Endothelial cell of umbilical vein (primary cell): Measurements from ENCODE around the gene OSGEP. TPM values are rescaled to one million over a fixed set of nuclear protein-coding genes. Genes with fewer than 3 reads are reported as not detected.

Experiments used
- BruUV-seq: library from RNA; stranded (reverse); fragments of 400-500 nt; replicated peaks from 2 replicates; lab custom pipeline; 2021; lab: Mats Ljungman, UMichigan
- CTCF ChIA-PET: fragments of 300-600, 350-600 bp; sonication (Branson Sonifier 250); formaldehyde crosslinking; loops from one replicate; lab custom pipeline; 2021; ENCODE audit warnings: antibody characterized with exemption, inconsistent platforms; lab: Charles Lee
- POLR2A ChIA-PET: fragments of 300-600, 350-600 bp; sonication (Branson Sonifier 250); formaldehyde crosslinking; loops from one replicate; lab custom pipeline; 2021; ENCODE audit warnings: antibody characterized with exemption, inconsistent platforms; lab: Charles Lee
- DNase-seq: peaks from one replicate; pipeline ENCODE4 v3.0.0-alpha.2; 2011; ENCODE audit warnings: low read depth, low spot score
- FAIRE-seq: peaks from 2 replicates; lab custom pipeline; 2011; peaks lifted over from hg19 to GRCh38; lab: Jason Lieb, UNC
- H2AFZ ChIP-seq: 2 replicates; pipeline ENCODE4 v1.6.0; 2012; ENCODE audit warnings: low read depth, low read length, control low read depth, inconsistent platforms
- H3K27ac ChIP-seq: 2 replicates; pipeline ENCODE4 v1.5.1; 2011; ENCODE audit warnings: low read depth, mild to moderate bottlenecking, control low read depth, low read length, moderate library complexity; ENCODE audit not compliant: insufficient read depth
- H3K27me3 ChIP-seq, 2 experiments: 2 replicates each; pipeline versions ENCODE4 v1.6.0 to v1.6.1; 2011; ENCODE audit warnings: low read length in 2 of 2, mixed read lengths in 1 of 2; ENCODE audit not compliant: control insufficient read depth in 2 of 2, insufficient read depth in 2 of 2
- H3K36me3 ChIP-seq, 2 experiments: 2 replicates in 1 of 2; 3 replicates in 1 of 2; pipeline ENCODE4 v1.5.1; 2011; ENCODE audit warnings: low read length in 2 of 2, mild to moderate bottlenecking in 1 of 2, moderate library complexity in 1 of 2; ENCODE audit not compliant: control insufficient read depth in 2 of 2, insufficient read depth in 2 of 2; ENCODE audit errors: extremely low read depth in 1 of 2
- H3K4me1 ChIP-seq: 3 replicates; pipeline ENCODE4 v1.5.1; 2011; ENCODE audit warnings: mild to moderate bottlenecking, low read length; ENCODE audit not compliant: control insufficient read depth, insufficient read depth; ENCODE audit errors: extremely low read depth
- H3K4me2 ChIP-seq: 2 replicates; pipeline ENCODE4 v1.6.1; 2011; ENCODE audit warnings: low read length, control low read depth, mixed read lengths; ENCODE audit not compliant: insufficient read depth
- H3K4me3 ChIP-seq, 3 experiments: fragments of 200-600 bp in 1 of 3; sonication (generic), shearing (Covaris generic) in 1 of 3; replicated peaks in 1 of 3; 2 replicates each; pipeline ENCODE4 v1.5.1; 2011 to 2016; ENCODE audit warnings: control low read depth in 3 of 3, low read length in 3 of 3, mild to moderate bottlenecking in 2 of 3, inconsistent platforms in 1 of 3, low read depth in 1 of 3, moderate library complexity in 1 of 3; ENCODE audit not compliant: insufficient read depth in 1 of 3
- H3K79me2 ChIP-seq: 2 replicates; pipeline ENCODE4 v1.6.0; 2012; ENCODE audit warnings: low read length, inconsistent platforms; ENCODE audit not compliant: control insufficient read depth, insufficient read depth
- H3K9ac ChIP-seq: replicated peaks from 2 replicates; pipeline ENCODE3; 2011; ENCODE audit warnings: low read length, control low read depth; ENCODE audit not compliant: insufficient read depth; ENCODE audit errors: extremely low read depth
- H3K9me1 ChIP-seq: replicated peaks from 3 replicates; pipeline ENCODE4 v1.6.0; 2011; ENCODE audit warnings: mild to moderate bottlenecking, low read length; ENCODE audit not compliant: control insufficient read depth, insufficient read depth; ENCODE audit errors: extremely low read depth
- H3K9me3 ChIP-seq: replicated peaks from 2 replicates; pipeline ENCODE4 v1.5.1; 2012; ENCODE audit warnings: low read length, inconsistent platforms; ENCODE audit not compliant: control insufficient read depth, insufficient read depth
- H4K20me1 ChIP-seq: replicated peaks from 2 replicates; pipeline ENCODE3; 2011; ENCODE audit warnings: mild to moderate bottlenecking, low read length; ENCODE audit not compliant: control insufficient read depth, insufficient read depth; ENCODE audit errors: extremely low read depth
- CTCF ChIP-seq, 2 donors: IDR thresholded peaks; 1 replicate in 1 of 2; 2 replicates in 1 of 2; pipeline ENCODE4 v1.5.1; 2011; ENCODE audit warnings: low read length in 2 of 2, mild to moderate bottlenecking in 2 of 2, moderate library complexity in 2 of 2, control low read depth in 1 of 2, inconsistent platforms in 1 of 2, low read depth in 1 of 2; ENCODE audit not compliant: insufficient read depth in 1 of 2; ENCODE audit errors: extremely low read depth in 1 of 2
- EZH2 ChIP-seq: IDR thresholded peaks from 2 replicates; pipeline ENCODE4 v1.6.1; 2012; ENCODE audit warnings: borderline replicate concordance, low read depth, mild to moderate bottlenecking, moderate library complexity, low read length, inconsistent platforms; ENCODE audit not compliant: severe bottlenecking
- GATA2 ChIP-seq: IDR thresholded peaks from 2 replicates; pipeline ENCODE4 v1.7.0; 2011; ENCODE audit warnings: low read depth, mild to moderate bottlenecking, moderate library complexity, mixed read lengths, low read length; ENCODE audit not compliant: insufficient read length, insufficient read depth
- JUN ChIP-seq: IDR thresholded peaks from 2 replicates; pipeline ENCODE4 v1.6.1; 2011; ENCODE audit warnings: borderline replicate concordance, low read depth; ENCODE audit not compliant: insufficient read length, insufficient read depth
- POLR2A ChIP-seq: IDR thresholded peaks from 2 replicates; pipeline ENCODE4 v1.6.1; 2012; ENCODE audit warnings: low read depth, mild to moderate bottlenecking, control low read depth, low read length
- POLR2AphosphoS5 ChIP-seq: IDR thresholded peaks from 2 replicates; pipeline ENCODE4 v1.6.1; 2012; ENCODE audit warnings: low read depth, mild to moderate bottlenecking, control low read depth, low read length, moderate library complexity; ENCODE audit not compliant: insufficient read depth
- dilution Hi-C: fragments of 300-500 bp; cut with MboI; formaldehyde crosslinking; loops from one replicate; pipeline ENCODE4 v1.15.0; 2019; ENCODE audit warnings: low sequenced_read_pairs; ENCODE audit not compliant: extremely low pct_ligation_motif_present
- intact Hi-C: fragments of 100-400 bp; cut with micrococcal nuclease; formaldehyde crosslinking; loops from one replicate; pipeline ENCODE4 v1.10.0; 2022
- polyA plus RNA-seq, 4 experiments: library from polyadenylated mRNA; depleted of rRNA in 3 of 4; stranded (reverse) in 3 of 4; unstranded in 1 of 4; fragments of >200 nt; gene quantifications; 2 replicates each; pipeline versions ENCODE4 v1.2.1 to v1.2.3, GENCODE V29; 2011 to 2012; ENCODE audit warnings: missing spikeins in 1 of 4
- total RNA-seq: library from RNA; stranded (reverse); gene quantifications from 2 replicates; pipeline ENCODE4 v1.2.3, GENCODE V29; 2021

Gene OSGEP
- total and polyA plus RNA-seq, 2 donors (not counting 3 experiments of a cell fraction or from before 2014, with no cell fraction given): 41.8 to 100 TPM

GRCh38 chr14:20441461-20441860 lies 13.2 kb downstream of the OSGEP start:
- Histone ChIP-seq H3K9me1 (no peaks in the 10 kb centered on the region), H3K79me2 (no peaks in the 10 kb centered on the region), H2AFZ (no peak overlapping the region), H3K27me3 (peaks cover 2% of the 10 kb centered on the region in 2 experiments), H3K4me1 (peaks cover 8% of the 10 kb centered on the region), H3K36me3 (peaks cover under 1 to 3% of the 10 kb centered on the region in 2 experiments), H3K27ac (no peak overlapping the region), H3K9ac (no peak overlapping the region), H3K4me2 (no peak overlapping the region), H4K20me1 (no peaks in the 10 kb centered on the region), H3K9me3 (no peaks in the 10 kb centered on the region), H3K4me3 (no peak overlapping the region)
- ChIA-PET CTCF (interaction anchor here (1.3 kb wide), 1 partner anchor 26 kb away, joined by 7 read pairs; no protein-coding TSS in a partner anchor), POLR2A (no interaction called here)
- FAIRE-seq (no peak), DNase-seq (no peak)
- TF ChIP-seq JUN: no peak
- no peak for TF ChIP-seq POLR2A
- no peak for TF ChIP-seq GATA2
- no peak for TF ChIP-seq EZH2
- no peak for TF ChIP-seq CTCF (IDR thresholded peaks at IDR 0.05; ENCODE audit: extremely low read depth in 1 of 2, insufficient read depth in 1 of 2, low read depth in 1 of 2, low read length in 2 of 2)
- TF ChIP-seq POLR2AphosphoS5: no peak
- BruUV-seq: no TSS peak
- dilution Hi-C loops: no loop called here
- intact Hi-C loops: no loop called here
